ENCODE data around the gene ALPK3.
A peak's percentile ranks its signal among the peaks of the same experiment; 100 is the strongest.

Gene ALPK3

GRCh38 chr15:84795186-84795585 is 22.0 kb upstream of the ALPK3 start:
- peak; percentile 5 for DNase-seq (ENCODE audit: low read depth)
- TF ChIP-seq, protein P1, sequence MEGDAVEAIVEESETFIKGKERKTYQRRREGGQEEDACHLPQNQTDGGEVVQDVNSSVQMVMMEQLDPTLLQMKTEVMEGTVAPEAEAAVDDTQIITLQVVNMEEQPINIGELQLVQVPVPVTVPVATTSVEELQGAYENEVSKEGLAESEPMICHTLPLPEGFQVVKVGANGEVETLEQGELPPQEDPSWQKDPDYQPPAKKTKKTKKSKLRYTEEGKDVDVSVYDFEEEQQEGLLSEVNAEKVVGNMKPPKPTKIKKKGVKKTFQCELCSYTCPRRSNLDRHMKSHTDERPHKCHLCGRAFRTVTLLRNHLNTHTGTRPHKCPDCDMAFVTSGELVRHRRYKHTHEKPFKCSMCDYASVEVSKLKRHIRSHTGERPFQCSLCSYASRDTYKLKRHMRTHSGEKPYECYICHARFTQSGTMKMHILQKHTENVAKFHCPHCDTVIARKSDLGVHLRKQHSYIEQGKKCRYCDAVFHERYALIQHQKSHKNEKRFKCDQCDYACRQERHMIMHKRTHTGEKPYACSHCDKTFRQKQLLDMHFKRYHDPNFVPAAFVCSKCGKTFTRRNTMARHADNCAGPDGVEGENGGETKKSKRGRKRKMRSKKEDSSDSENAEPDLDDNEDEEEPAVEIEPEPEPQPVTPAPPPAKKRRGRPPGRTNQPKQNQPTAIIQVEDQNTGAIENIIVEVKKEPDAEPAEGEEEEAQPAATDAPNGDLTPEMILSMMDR (IDR thresholded peaks at IDR 0.05; ENCODE audit: control insufficient read depth, insufficient read depth, low read depth, low read length, missing control alignments) = no peak
- H3K4me3 ChIP-seq (ENCODE audit: control insufficient read depth, low read depth, low read length) = no peak overlapping the region

DNA sequence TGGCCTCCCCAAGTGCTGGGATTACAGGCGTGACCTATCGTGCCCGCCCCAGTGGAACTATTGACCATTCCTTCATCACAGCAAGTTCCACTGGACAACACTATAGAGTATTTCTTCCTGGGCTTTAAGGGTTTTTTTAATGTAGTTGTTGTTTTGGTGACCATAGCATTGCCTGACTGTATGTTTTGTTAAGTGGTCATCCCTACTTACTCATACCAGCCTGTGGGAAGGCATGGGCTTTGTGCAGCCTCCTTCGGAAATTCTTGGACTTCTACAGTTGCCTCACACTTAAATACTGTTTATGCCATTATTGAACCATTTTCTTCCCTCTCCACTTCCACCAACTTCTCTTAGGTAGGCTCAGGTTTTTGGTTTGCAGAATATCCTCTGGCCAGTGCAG is 19.9 kb upstream of the ALPK3 start:
- DNase-seq (ENCODE audit: low read depth) = peak; percentile 29
- no peak overlapping the region for H3K4me3 ChIP-seq (ENCODE audit: control insufficient read depth, low read depth, low read length)
- TF ChIP-seq, protein P1 (IDR thresholded peaks at IDR 0.05; ENCODE audit: control insufficient read depth, insufficient read depth, low read depth, low read length, missing control alignments) = no peak

DNA sequence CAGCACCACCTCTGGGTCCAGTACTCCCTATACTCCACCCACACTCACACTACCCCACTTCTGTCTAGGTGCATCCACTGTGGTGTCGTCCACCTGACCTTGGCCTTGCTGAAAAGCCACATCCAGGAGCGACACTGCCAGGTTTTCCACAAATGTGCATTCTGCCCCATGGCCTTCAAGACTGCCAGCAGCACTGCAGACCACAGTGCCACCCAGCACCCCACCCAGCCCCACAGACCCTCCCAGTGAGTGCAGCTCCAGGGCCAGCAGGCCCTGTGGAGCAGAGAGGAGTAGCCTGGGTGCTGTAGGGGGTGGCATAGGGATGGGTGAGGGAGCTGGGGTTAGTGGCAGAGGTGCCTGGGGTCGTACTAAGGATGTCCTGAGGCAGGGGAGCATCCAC is 19.4 kb upstream of the ALPK3 start:
- TF ChIP-seq, protein P1 (IDR thresholded peaks at IDR 0.05; ENCODE audit: control insufficient read depth, insufficient read depth, low read depth, low read length, missing control alignments) = no peak
- DNase-seq (ENCODE audit: low read depth) = no peak
- no peak overlapping the region for H3K4me3 ChIP-seq (ENCODE audit: control insufficient read depth, low read depth, low read length)

DNA sequence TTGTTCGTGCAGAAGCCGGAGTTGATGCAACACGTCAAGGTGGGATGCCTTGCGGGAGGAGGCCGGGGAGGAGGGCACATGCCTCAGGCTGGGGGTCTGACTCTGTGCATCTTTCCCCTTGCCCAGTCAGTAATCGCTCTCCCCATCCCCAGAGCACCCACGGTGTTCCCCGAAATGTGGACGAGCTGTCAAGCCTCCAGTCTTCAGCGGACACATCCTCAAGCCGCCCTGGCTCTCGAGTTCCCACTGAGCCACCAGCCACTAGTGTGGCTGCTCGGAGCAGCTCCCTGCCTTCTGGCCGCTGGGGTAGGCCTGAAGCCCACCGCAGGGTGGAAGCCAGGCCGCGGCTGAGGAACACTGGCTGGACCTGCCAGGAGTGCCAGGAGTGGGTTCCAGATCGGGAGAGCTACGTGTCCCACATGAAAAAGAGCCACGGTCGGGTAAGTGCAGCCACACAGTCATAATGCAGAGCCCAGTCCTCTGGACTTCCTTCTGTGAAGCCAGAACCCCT is 18.7 kb upstream of the ALPK3 start:
- DNase-seq (ENCODE audit: low read depth) = no peak
- TF ChIP-seq, protein P1 (IDR thresholded peaks at IDR 0.05; ENCODE audit: control insufficient read depth, insufficient read depth, low read depth, low read length, missing control alignments) = no peak

GRCh38 chr15:84799511-84800187 is 17.5 kb upstream of the ALPK3 start:
- TF ChIP-seq, protein P1 (IDR thresholded peaks at IDR 0.05; ENCODE audit: control insufficient read depth, insufficient read depth, low read depth, low read length, missing control alignments) = no peak

More for the DNA sequence above, 18.7 kb upstream of the ALPK3 start:
- no peak overlapping the region for H3K4me3 ChIP-seq (ENCODE audit: control insufficient read depth, low read depth, low read length)

DNA sequence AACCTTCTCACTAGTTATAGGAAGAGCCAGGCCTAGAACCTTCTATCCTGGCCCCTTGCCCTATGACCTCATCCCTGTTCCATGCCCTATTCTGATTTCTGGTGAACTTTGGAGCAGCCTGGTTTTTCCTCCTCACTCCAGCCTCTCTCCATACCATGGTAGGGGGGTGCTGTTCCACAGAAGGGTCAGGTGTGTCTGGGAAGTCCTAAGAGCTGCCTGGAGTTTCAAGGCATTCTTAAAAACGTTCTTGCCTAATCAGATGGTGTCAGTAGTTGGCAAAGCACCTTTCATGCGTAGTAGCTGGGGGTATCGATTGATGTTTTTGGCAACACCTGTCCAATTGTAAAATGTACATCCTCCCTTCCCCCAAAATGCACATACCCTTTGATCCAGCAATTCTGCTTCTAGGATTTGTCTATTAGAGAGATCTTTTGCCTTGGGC is 16.8 kb upstream of the ALPK3 start:
- H3K4me3 ChIP-seq (ENCODE audit: control insufficient read depth, low read depth, low read length) = no peak overlapping the region
- TF ChIP-seq, protein P1 (IDR thresholded peaks at IDR 0.05; ENCODE audit: control insufficient read depth, insufficient read depth, low read depth, low read length, missing control alignments) = no peak

More at GRCh38 chr15:84799511-84800187, 17.5 kb upstream of the ALPK3 start:
- DNase-seq (ENCODE audit: low read depth) = no peak
- H3K4me3 ChIP-seq (ENCODE audit: control insufficient read depth, low read depth, low read length) = no peak overlapping the region

More for the DNA sequence above, 16.8 kb upstream of the ALPK3 start:
- DNase-seq (ENCODE audit: low read depth) = no peak

Data from AG09309 (cell line).